AG04450 (cell line): ENCODE results near the gene RBM22. TPM values are rescaled to one million over a fixed set of nuclear protein-coding genes. Genes with fewer than 3 reads are reported as not detected.

Experiments used
- CTCF ChIA-PET: fragments of 300-600, 350-600 bp; formaldehyde crosslinking; extraction: SDS; loops from one replicate; lab custom pipeline; 2022; ENCODE audit warnings: antibody characterized with exemption, inconsistent platforms; lab: Charles Lee
- POLR2A ChIA-PET: fragments of 350-600 bp; formaldehyde crosslinking; extraction: SDS; loops from one replicate; lab custom pipeline; 2021; ENCODE audit warnings: antibody characterized with exemption, inconsistent platforms; lab: Yijun Ruan, JAX
- DNase-seq: peaks from one replicate; pipeline ENCODE4 v3.0.0-alpha.2; 2011; ENCODE audit warnings: low read depth, low spot score
- H3K27ac ChIP-seq: one replicate; pipeline ENCODE4 v1.5.1; 2012; ENCODE audit warnings: low read depth, low read length, control low read depth
- H3K27me3 ChIP-seq: one replicate; pipeline ENCODE4 v1.6.0; 2012; ENCODE audit warnings: low read length; ENCODE audit not compliant: control insufficient read depth, insufficient read depth
- H3K4me3 ChIP-seq: 2 replicates; pipeline ENCODE4 v1.5.1; 2011; ENCODE audit warnings: mild to moderate bottlenecking, low read depth, low read length, control low read depth
- H3K9me3 ChIP-seq: 2 replicates; pipeline ENCODE4 v1.5.1; 2012; ENCODE audit warnings: low read length; ENCODE audit not compliant: control insufficient read depth, insufficient read depth
- polyA plus RNA-seq: library from polyadenylated mRNA; depleted of rRNA; stranded (reverse); fragments of >200 nt; gene quantifications from 2 replicates; pipeline ENCODE4 v1.2.3, GENCODE V29; 2011; rRNA removed
- TF ChIP-seq, protein P1 (sequence below): IDR thresholded peaks from 2 replicates; pipeline ENCODE4 v1.5.1; 2011; ENCODE audit warnings: low read depth, low read length, control low read depth, inconsistent platforms

Gene RBM22
- polyA plus RNA-seq, 1 experiment, result 49.5 TPM

DNA sequence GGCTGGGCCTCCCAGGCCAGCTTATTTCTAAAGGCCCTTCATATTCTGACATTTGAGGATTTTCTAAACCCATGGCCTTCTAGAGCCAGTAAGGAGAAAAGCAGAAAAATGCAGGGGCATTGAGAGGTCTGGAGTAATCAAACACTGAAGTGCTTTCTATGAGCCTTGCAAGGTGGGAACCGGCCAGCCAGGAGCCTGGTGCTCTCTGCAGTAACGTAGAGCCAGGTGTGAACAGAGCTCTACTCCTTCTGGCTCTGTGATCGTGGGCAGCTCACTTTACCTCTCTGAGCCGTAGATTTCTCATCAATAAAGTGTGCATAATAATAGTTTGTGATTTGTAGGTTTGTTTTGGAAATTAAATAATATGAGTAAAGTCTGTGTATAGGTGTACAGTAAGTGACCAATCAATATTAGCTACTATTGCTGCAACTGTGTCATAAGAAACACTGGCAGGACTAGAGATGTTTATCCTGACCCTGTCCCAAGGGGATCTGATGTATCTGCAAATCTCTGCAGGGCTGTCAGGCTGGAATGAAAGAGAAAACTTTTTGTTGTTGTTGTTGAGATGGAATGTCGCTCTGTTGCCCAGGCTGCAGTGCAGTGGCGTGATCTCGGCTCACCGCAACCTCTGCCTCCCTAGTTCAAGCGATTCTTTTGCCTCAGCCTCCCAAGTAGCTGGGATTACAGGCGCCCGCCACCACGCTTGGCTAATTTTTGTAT lies 57.7 kb downstream of the RBM22 start:
- TF ChIP-seq, protein P1, sequence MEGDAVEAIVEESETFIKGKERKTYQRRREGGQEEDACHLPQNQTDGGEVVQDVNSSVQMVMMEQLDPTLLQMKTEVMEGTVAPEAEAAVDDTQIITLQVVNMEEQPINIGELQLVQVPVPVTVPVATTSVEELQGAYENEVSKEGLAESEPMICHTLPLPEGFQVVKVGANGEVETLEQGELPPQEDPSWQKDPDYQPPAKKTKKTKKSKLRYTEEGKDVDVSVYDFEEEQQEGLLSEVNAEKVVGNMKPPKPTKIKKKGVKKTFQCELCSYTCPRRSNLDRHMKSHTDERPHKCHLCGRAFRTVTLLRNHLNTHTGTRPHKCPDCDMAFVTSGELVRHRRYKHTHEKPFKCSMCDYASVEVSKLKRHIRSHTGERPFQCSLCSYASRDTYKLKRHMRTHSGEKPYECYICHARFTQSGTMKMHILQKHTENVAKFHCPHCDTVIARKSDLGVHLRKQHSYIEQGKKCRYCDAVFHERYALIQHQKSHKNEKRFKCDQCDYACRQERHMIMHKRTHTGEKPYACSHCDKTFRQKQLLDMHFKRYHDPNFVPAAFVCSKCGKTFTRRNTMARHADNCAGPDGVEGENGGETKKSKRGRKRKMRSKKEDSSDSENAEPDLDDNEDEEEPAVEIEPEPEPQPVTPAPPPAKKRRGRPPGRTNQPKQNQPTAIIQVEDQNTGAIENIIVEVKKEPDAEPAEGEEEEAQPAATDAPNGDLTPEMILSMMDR, result no peak
- no peak for DNase-seq
- H3K4me3 ChIP-seq, result peak overlapping the region; percentile 74
- peak overlapping the region; percentile 95 for H3K27ac ChIP-seq
- CTCF ChIA-PET, result interaction anchor here (0.6 to 3.5 kb wide), 6 partner anchors 10 to 193 kb away, joined by 3 to 17 read pairs (median 5); partner anchors contain the start of gene RPS14
- H3K9me3 ChIP-seq, result no peaks in the 10 kb centered on the region
- no peaks in the 10 kb centered on the region for H3K27me3 ChIP-seq
- POLR2A ChIA-PET, result interaction anchor here (0.6 to 2.2 kb wide), 8 partner anchors 11 to 153 kb away, joined by 3 to 17 read pairs (median 6); partner anchors contain the start of gene RBM22

DNA sequence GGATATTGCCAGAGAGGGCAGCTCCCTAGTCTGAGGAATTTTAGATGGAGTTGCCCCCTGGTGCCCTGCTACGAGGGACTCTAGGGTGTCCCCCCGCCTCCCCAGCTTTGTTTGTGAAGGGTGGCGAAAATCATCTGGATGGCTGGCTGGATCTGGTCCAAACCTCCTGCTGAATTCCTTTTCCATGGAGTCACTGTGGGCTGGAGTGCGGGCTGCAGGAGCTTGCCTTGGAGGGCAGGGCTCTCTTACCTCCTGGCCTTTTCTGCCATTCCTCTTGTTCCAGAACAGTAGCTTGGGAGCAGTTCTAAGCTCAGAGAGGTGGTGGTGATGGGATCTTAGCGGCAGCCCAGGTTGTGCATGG lies 58.3 kb downstream of the RBM22 start:
- TF ChIP-seq, protein P1, result no peak
- H3K27ac ChIP-seq, result peak overlapping the region; percentile 95
- peak; percentile 64 for DNase-seq
- ChIA-PET CTCF (interaction anchor here (0.6 to 3.5 kb wide), 5 partner anchors 11 to 193 kb away, joined by 3 to 17 read pairs (median 5); partner anchors contain the start of gene RPS14), POLR2A (interaction anchor here (0.6 to 2.2 kb wide), 9 partner anchors 11 to 153 kb away, joined by 3 to 17 read pairs (median 5); partner anchors contain the start of genes RBM22 and SMIM3)
- H3K27me3 ChIP-seq, result no peaks in the 10 kb centered on the region
- no peaks in the 10 kb centered on the region for H3K9me3 ChIP-seq
- H3K4me3 ChIP-seq, result peak overlapping the region; percentile 74

DNA sequence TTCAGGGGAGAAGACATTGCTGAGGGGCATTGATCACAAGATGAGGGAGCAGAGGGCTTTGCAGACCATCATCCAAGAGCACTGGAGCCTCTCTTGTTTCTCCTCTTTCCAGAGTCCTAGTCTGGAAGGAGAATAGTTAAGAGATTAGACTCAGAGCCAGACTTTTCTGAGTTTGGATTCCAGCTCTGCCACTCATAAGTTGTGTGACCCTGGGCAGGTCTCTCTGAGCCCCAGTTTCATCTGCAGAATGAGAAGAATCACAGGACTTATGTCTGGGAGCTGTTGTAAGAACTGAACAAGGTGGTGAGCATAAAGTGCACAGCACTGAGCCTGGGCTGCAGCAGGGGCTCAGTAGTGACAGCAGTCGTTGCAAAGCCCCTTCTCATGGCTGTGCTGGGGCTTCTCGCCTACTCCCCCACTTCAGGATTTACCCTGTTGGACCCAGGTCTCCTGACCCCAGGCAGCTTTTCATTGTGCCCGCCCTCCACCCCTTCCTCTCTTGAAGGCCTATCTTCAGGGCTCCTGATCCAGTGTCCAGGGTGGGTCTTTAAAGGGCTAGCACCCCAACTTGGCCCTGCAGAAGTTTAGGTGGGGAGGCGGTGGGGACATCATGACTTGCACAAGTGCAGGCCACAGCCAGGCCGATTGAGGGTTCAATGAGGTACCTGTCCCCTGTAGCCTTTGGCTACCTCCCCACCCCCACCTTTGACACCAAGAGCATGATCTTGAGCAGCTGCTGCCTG lies 58.9 kb downstream of the RBM22 start:
- TF ChIP-seq, protein P1, result no peak
- ChIA-PET POLR2A (interaction anchor here (0.8 to 2.2 kb wide), 7 partner anchors 12 to 152 kb away, joined by 3 to 17 read pairs (median 7); partner anchors contain the start of genes RBM22 and SMIM3), CTCF (interaction anchor here (0.6 to 3.5 kb wide), 4 partner anchors 11 to 115 kb away, joined by 4 to 17 read pairs (median 5); no protein-coding TSS in a partner anchor)
- no peak for DNase-seq
- peak overlapping the region; percentile 74 for H3K4me3 ChIP-seq
- peak overlapping the region; percentile 95 for H3K27ac ChIP-seq
- no peaks in the 10 kb centered on the region for H3K27me3 ChIP-seq
- no peaks in the 10 kb centered on the region for H3K9me3 ChIP-seq

DNA sequence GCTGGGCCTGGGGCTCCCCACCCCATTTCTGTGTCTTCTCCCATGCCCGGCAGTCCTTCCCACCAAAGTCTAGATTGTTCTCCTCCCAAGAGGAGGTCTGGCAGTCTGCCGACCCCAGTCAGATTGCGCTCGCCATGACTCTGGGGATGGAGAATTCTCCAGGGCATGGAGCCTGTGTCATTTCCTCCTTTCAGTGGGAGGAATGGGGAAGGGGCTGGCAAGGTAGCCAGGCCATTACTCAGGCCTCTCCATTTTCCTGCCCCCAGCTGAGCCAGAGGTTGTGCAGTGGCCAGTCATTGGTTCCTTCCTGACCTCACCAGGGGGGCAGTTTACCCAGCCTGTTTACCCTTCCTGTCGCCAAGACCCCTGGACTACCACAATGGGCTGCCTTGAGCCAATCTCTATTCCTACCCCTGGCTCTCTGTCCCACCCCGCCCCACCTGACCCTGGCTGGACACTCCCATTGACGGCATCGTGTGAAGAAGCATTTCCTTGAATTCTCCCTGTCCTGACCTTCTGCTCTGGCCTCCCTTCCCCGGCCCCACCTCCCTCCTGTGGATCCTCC lies 59.8 kb downstream of the RBM22 start:
- TF ChIP-seq, protein P1, result no peak
- Histone ChIP-seq H3K27me3 (no peaks in the 10 kb centered on the region), H3K4me3 (peak overlapping the region; percentile 74), H3K9me3 (no peaks in the 10 kb centered on the region), H3K27ac (peak overlapping the region; percentile 95)
- ChIA-PET POLR2A (interaction anchor here (1.0 to 2.2 kb wide), 4 partner anchors 16 to 59 kb away, joined by 3 to 17 read pairs (median 7); partner anchors contain the start of gene RBM22), CTCF (interaction anchor here (1.0 to 1.2 kb wide), 2 partner anchors 16 to 81 kb away, joined by 3 to 6 read pairs; no protein-coding TSS in a partner anchor)
- no peak for DNase-seq

Other genes with a start within 250 kb of the RBM22 start
- 52.2 and 63.2 TPM in 2 replicates for gene NDST1, start 192.9 kb downstream of the RBM22 start, polyA plus RNA-seq
- 10.1 and 12.7 TPM in 2 replicates for gene SYNPO, start 60.4 kb downstream of the RBM22 start, polyA plus RNA-seq
- gene MYOZ3, start 39.8 kb downstream of the RBM22 start, polyA plus RNA-seq, result 0.51 and 0.68 TPM in 2 replicates
- 54.6 and 61.1 TPM in 2 replicates for gene DCTN4, start 58.0 kb upstream of the RBM22 start, polyA plus RNA-seq
- gene SMIM3, start 77.7 kb upstream of the RBM22 start, polyA plus RNA-seq, result 34.3 and 36.3 TPM in 2 replicates
- not detected in 2 replicates for gene IRGM, start 145.5 kb upstream of the RBM22 start, polyA plus RNA-seq
- 7.3 and 10.1 TPM in 2 replicates for gene ZNF300, start 203.9 kb upstream of the RBM22 start, polyA plus RNA-seq